ENCODE results near the gene SPRR2D.
"Not testable (repeated sequence)": the region's sequence is repeated elsewhere in the genome, so short reads cannot be mapped to it uniquely, and the experiment has no call there.

Gene SPRR2D

DNA sequence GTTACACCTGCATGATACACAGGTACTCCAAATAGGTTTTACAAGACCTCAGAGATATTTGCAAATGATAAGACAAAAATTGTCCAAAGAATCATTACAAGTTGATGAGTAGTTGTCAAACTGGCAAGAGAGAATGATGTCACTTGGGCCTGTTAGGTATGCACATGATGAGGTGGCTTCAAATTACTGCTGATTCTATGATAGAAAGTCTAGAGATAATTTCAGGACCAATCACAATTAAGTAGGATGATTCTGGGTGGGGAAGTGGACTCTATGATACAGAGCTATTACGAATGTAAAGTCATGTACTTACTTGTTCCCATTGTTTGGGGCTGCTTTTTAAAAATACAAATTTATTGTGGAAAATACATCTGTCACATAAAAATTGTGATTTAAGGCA lies 15.1 kb downstream of the SPRR2D start:
- Histone ChIP-seq H3K27ac (ENCODE audit: low read depth, low read length, poor library complexity, severe bottlenecking) (no peak overlapping the region), H3K9ac (ENCODE audit: low read length) (no peak overlapping the region), H3F3A (ENCODE audit: insufficient read depth, low read length) (no peaks in the 10 kb centered on the region), H3K9me2 (ENCODE audit: low read depth, low read length) (no peaks in the 10 kb centered on the region), H2AFZ (ENCODE audit: low read length) (no peak overlapping the region), H4K20me1 (ENCODE audit: insufficient read depth, low read length) (no peaks in the 10 kb centered on the region), H3K27me3 (ENCODE audit: insufficient read depth, low read length) (no peaks in the 10 kb centered on the region), H3K4me3 (ENCODE audit: low read depth, low read length, poor library complexity, severe bottlenecking) (no peak overlapping the region), H3K9me3 (ENCODE audit: low read length) (no peaks in the 10 kb centered on the region), H3K4me2 (ENCODE audit: low read length) (no peak overlapping the region), H3K36me3 (ENCODE audit: insufficient read depth, low read length) (no peaks in the 10 kb centered on the region), H3K79me2 (ENCODE audit: insufficient read depth, low read length) (no peaks in the 10 kb centered on the region), H3K4me1 (ENCODE audit: insufficient read depth, low read length, severe bottlenecking) (no peaks in the 10 kb centered on the region)
- TF ChIP-seq, protein P1, sequence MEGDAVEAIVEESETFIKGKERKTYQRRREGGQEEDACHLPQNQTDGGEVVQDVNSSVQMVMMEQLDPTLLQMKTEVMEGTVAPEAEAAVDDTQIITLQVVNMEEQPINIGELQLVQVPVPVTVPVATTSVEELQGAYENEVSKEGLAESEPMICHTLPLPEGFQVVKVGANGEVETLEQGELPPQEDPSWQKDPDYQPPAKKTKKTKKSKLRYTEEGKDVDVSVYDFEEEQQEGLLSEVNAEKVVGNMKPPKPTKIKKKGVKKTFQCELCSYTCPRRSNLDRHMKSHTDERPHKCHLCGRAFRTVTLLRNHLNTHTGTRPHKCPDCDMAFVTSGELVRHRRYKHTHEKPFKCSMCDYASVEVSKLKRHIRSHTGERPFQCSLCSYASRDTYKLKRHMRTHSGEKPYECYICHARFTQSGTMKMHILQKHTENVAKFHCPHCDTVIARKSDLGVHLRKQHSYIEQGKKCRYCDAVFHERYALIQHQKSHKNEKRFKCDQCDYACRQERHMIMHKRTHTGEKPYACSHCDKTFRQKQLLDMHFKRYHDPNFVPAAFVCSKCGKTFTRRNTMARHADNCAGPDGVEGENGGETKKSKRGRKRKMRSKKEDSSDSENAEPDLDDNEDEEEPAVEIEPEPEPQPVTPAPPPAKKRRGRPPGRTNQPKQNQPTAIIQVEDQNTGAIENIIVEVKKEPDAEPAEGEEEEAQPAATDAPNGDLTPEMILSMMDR (IDR thresholded peaks at IDR 0.05; ENCODE audit: low read length) = no peak
- TF ChIP-seq EZH2 (IDR thresholded peaks at IDR 0.05; ENCODE audit: borderline replicate concordance, low read length) = no peak

GRCh38 chr1:153024413-153024812 lies 16.5 kb downstream of the SPRR2D start:
- no peaks in the 10 kb centered on the region for H3K36me3 ChIP-seq (ENCODE audit: insufficient read depth, low read length)
- H2AFZ ChIP-seq (ENCODE audit: low read length) = no peak overlapping the region
- H3K4me1 ChIP-seq (ENCODE audit: insufficient read depth, low read length, severe bottlenecking) = no peaks in the 10 kb centered on the region
- H3K27me3 ChIP-seq (ENCODE audit: insufficient read depth, low read length) = no peaks in the 10 kb centered on the region
- H4K20me1 ChIP-seq (ENCODE audit: insufficient read depth, low read length) = no peaks in the 10 kb centered on the region
- H3K9me3 ChIP-seq (ENCODE audit: low read length) = no peaks in the 10 kb centered on the region
- TF ChIP-seq, protein P1 (IDR thresholded peaks at IDR 0.05; ENCODE audit: low read length) = no peak
- no peak for TF ChIP-seq EZH2 (IDR thresholded peaks at IDR 0.05; ENCODE audit: borderline replicate concordance, low read length)
- no peak overlapping the region for H3K4me3 ChIP-seq (ENCODE audit: low read depth, low read length, poor library complexity, severe bottlenecking)
- no peaks in the 10 kb centered on the region for H3K9me2 ChIP-seq (ENCODE audit: low read depth, low read length)
- H3F3A ChIP-seq (ENCODE audit: insufficient read depth, low read length) = no peaks in the 10 kb centered on the region
- H3K4me2 ChIP-seq (ENCODE audit: low read length) = no peak overlapping the region
- no peak overlapping the region for H3K27ac ChIP-seq (ENCODE audit: low read depth, low read length, poor library complexity, severe bottlenecking)
- H3K79me2 ChIP-seq (ENCODE audit: insufficient read depth, low read length) = no peaks in the 10 kb centered on the region
- no peak overlapping the region for H3K9ac ChIP-seq (ENCODE audit: low read length)

- Histone ChIP-seq H3K9ac (ENCODE audit: low read length) (no peak overlapping the region), H3K27me3 (ENCODE audit: insufficient read depth, low read length) (no peaks in the 10 kb centered on the region), H4K20me1 (ENCODE audit: insufficient read depth, low read length) (no peaks in the 10 kb centered on the region), H3K79me2 (ENCODE audit: insufficient read depth, low read length) (no peaks in the 10 kb centered on the region), H3K9me3 (ENCODE audit: low read length) (no peaks in the 10 kb centered on the region), H3K27ac (ENCODE audit: low read depth, low read length, poor library complexity, severe bottlenecking) (no peak overlapping the region), H2AFZ (ENCODE audit: low read length) (no peak overlapping the region), H3K9me2 (ENCODE audit: low read depth, low read length) (no peaks in the 10 kb centered on the region), H3K4me1 (ENCODE audit: insufficient read depth, low read length, severe bottlenecking) (no peaks in the 10 kb centered on the region), H3K36me3 (ENCODE audit: insufficient read depth, low read length) (no peaks in the 10 kb centered on the region), H3F3A (ENCODE audit: insufficient read depth, low read length) (no peaks in the 10 kb centered on the region), H3K4me3 (ENCODE audit: low read depth, low read length, poor library complexity, severe bottlenecking) (no peak overlapping the region), H3K4me2 (ENCODE audit: low read length) (no peak overlapping the region)
- TF ChIP-seq EZH2 (IDR thresholded peaks at IDR 0.05; ENCODE audit: borderline replicate concordance, low read length) = no peak
- TF ChIP-seq, protein P1 (IDR thresholded peaks at IDR 0.05; ENCODE audit: low read length) = no peak
Observed at GRCh38 chr1:153023109-153023508, 17.8 kb downstream of the SPRR2D start.

DNA sequence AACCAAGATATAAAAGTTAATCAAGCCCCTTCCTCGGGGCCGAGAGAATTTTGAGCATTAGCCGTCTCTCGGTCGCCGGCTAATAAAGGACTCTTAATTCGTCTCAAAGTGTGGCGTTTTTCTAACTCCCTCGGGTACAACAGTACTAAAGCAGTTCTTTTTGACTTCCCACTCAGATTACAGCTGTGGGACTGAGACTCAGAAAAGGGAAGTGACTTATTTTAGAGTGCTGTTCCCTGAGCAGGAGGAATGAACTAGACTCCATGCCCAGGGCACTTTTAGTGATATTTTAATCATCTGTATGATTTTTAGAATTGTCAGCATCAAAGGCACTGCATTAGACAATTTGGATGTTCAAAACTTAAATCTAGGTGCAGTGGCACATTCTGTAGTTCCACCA lies 18.6 kb downstream of the SPRR2D start:
- not testable (repeated sequence) for H3K9me2 ChIP-seq (ENCODE audit: low read depth, low read length); H3K27me3 ChIP-seq (ENCODE audit: insufficient read depth, low read length); H3K36me3 ChIP-seq (ENCODE audit: insufficient read depth, low read length); H3K9me3 ChIP-seq (ENCODE audit: low read length); H3F3A ChIP-seq (ENCODE audit: insufficient read depth, low read length); H3K4me2 ChIP-seq (ENCODE audit: low read length); H4K20me1 ChIP-seq (ENCODE audit: insufficient read depth, low read length); H3K4me1 ChIP-seq (ENCODE audit: insufficient read depth, low read length, severe bottlenecking); H3K79me2 ChIP-seq (ENCODE audit: insufficient read depth, low read length); H2AFZ ChIP-seq (ENCODE audit: low read length); H3K27ac ChIP-seq (ENCODE audit: low read depth, low read length, poor library complexity, severe bottlenecking); H3K9ac ChIP-seq (ENCODE audit: low read length); H3K4me3 ChIP-seq (ENCODE audit: low read depth, low read length, poor library complexity, severe bottlenecking)

- not testable (repeated sequence) for H3K9me3 ChIP-seq (ENCODE audit: low read length); H3K27ac ChIP-seq (ENCODE audit: low read depth, low read length, poor library complexity, severe bottlenecking); H3F3A ChIP-seq (ENCODE audit: insufficient read depth, low read length); H3K79me2 ChIP-seq (ENCODE audit: insufficient read depth, low read length); H4K20me1 ChIP-seq (ENCODE audit: insufficient read depth, low read length); H2AFZ ChIP-seq (ENCODE audit: low read length); H3K36me3 ChIP-seq (ENCODE audit: insufficient read depth, low read length); H3K4me2 ChIP-seq (ENCODE audit: low read length); H3K4me1 ChIP-seq (ENCODE audit: insufficient read depth, low read length, severe bottlenecking); H3K9me2 ChIP-seq (ENCODE audit: low read depth, low read length); H3K4me3 ChIP-seq (ENCODE audit: low read depth, low read length, poor library complexity, severe bottlenecking); H3K9ac ChIP-seq (ENCODE audit: low read length); H3K27me3 ChIP-seq (ENCODE audit: insufficient read depth, low read length)
Observed at GRCh38 chr1:153021829-153022228, 19.1 kb downstream of the SPRR2D start.
